ENCODE measurements around the gene APLP2.

- no peak for TF ChIP-seq CTCF (IDR thresholded peaks at IDR 0.05; ENCODE audit: borderline replicate concordance, extremely low read depth, low read length, poor library complexity, severe bottlenecking)
- no peak for TF ChIP-seq EZH2 (IDR thresholded peaks at IDR 0.05; ENCODE audit: borderline replicate concordance, low read depth, low read length, severe bottlenecking)
Measured at GRCh38 chr11:130163346-130164220, 93.9 kb downstream of the APLP2 start.

Data from DND-41 (cell line).